Measurements from ENCODE around the gene SPTAN1.
"Not testable (repeated sequence)": the region's sequence is repeated elsewhere in the genome, so short reads cannot be mapped to it uniquely, and the experiment has no call there.

The SPTAN1 gene

GRCh38 chr9:128634111-128634510 lies 81.7 kb downstream of the SPTAN1 start:
- DNase-seq = no peak

- DNase-seq = no peak
Measured at GRCh38 chr9:128634651-128635262, 82.4 kb downstream of the SPTAN1 start.

- no peak for DNase-seq
Measured at GRCh38 chr9:128635266-128636023, 83.1 kb downstream of the SPTAN1 start.

GRCh38 chr9:128636024-128636390 lies 83.6 kb downstream of the SPTAN1 start:
- no peak for DNase-seq

- DNase-seq = no peak
Measured at GRCh38 chr9:128636556-128637530, 84.5 kb downstream of the SPTAN1 start.

- DNase-seq = no peak
Measured at GRCh38 chr9:128637656-128638055, 85.3 kb downstream of the SPTAN1 start.

GRCh38 chr9:128638580-128638979 lies 86.2 kb downstream of the SPTAN1 start:
- no peak for DNase-seq

- DNase-seq = no peak
Measured at GRCh38 chr9:128640603-128641002, 88.2 kb downstream of the SPTAN1 start.

GRCh38 chr9:128642675-128643245 lies 90.4 kb downstream of the SPTAN1 start:
- no peak for DNase-seq

GRCh38 chr9:128643519-128644300 lies 91.3 kb downstream of the SPTAN1 start:
- DNase-seq = no peak

- DNase-seq = not testable (repeated sequence)
Measured at GRCh38 chr9:128648206-128648605, 95.8 kb downstream of the SPTAN1 start.

- no peak for DNase-seq
Measured at GRCh38 chr9:128651798-128652197, 99.4 kb downstream of the SPTAN1 start.

GRCh38 chr9:128653908-128654307 lies 101.5 kb downstream of the SPTAN1 start:
- DNase-seq = no peak

GRCh38 chr9:128654481-128654880 lies 102.1 kb downstream of the SPTAN1 start:
- DNase-seq = no peak

GRCh38 chr9:128656416-128657343 lies 104.3 kb downstream of the SPTAN1 start, which contains the start of gene DYNC2I2:
DYNC2I2 (minus strand) TSS chr9:128656847; CDS start chr9:128656726, 121 bp downstream.
- DNase-seq = peak; percentile 87

GRCh38 chr9:128657344-128657704 lies 104.9 kb downstream of the SPTAN1 start:
- no peak for DNase-seq

- no peak for DNase-seq
Measured at GRCh38 chr9:128657796-128658195, 105.4 kb downstream of the SPTAN1 start.

- not testable (repeated sequence) for DNase-seq
Measured at GRCh38 chr9:128666481-128666941, 114.1 kb downstream of the SPTAN1 start.

- DNase-seq = no peak
Measured at GRCh38 chr9:128669786-128670185, 117.4 kb downstream of the SPTAN1 start.

- DNase-seq = no peak
Measured at GRCh38 chr9:128675382-128675781, 123.0 kb downstream of the SPTAN1 start.

- DNase-seq = no peak
Measured at GRCh38 chr9:128677794-128678193, 125.4 kb downstream of the SPTAN1 start.
